Measurements from ENCODE around the gene LDHAL6B.

Gene LDHAL6B

DNA sequence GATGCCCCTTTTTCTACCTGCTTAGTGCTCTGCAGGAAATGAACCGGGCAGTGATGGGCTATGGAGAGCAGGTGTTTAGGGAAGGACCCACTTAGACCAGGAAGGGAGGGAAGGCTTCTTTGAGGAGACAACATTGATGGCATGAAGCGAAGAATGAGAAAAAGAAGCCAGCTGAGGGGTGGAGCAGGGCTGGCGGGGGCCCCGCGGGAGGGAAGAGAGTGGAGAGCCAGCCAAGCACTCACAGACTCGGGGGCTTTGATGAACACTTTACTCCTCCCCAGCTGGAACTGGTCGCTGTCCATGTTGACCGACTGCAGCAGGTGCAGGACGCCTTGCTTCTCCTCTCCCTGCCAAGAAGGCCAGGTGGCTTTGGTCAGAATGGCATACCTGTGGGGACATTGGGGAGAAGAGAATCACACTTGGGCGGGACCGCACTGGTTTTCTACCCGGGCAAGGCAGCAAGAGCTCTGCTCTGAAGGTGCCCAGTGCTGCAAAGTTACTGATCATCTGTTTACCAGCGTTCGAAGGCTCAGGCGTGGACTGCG, 28.4 kb upstream of the LDHAL6B start:
- no peak for DNase-seq

DNA sequence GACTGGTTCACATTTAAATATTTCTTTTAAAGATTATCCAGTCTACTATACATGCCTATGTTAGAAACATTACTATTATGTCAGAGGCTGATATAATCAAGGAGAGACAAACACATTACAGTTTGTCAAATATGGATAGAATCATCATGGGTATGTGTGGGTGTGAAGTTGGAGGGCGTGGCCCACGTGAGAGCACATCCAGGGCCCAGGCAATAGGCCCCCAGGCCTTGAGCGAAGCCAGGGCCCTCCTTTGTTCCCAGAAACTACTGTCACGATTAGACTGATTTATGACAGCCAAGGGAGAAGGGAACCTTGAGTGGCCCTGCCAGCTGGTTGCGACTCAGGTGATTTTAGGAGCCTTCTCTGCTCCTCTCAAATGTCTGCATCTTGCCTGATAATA, 26.9 kb upstream of the LDHAL6B start:
- no peak for DNase-seq

DNA sequence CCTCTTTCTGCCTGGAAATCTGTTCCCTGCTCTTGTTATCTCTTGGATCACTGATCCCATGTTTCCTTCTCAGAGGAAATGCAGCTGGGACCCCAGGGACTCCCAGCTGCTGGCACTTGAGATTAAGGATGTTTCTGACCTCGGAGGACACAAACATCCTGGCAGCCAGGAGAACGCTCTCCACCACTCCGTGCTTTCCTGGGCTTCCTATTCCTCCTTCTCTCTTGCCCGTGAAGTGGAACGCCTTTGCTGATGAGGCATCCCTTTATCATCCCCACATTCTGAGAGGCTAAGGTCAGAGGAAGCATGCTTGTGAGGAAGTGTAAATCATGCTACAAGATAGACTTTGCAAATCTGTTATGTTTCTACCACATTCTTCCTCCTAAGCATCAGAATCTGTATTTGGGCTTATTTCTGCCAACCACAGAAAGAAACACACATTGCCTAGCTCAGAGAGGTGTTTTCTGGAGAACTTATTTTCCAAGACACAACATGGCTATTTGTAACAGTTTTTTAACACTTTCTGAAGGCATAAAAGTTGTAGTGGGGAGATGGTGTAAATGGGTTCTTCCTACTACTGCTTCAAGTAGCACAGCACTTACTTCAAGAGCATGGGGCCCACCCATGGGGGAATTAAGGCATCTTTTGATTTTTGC, 25.6 kb upstream of the LDHAL6B start:
- DNase-seq = no peak

DNA sequence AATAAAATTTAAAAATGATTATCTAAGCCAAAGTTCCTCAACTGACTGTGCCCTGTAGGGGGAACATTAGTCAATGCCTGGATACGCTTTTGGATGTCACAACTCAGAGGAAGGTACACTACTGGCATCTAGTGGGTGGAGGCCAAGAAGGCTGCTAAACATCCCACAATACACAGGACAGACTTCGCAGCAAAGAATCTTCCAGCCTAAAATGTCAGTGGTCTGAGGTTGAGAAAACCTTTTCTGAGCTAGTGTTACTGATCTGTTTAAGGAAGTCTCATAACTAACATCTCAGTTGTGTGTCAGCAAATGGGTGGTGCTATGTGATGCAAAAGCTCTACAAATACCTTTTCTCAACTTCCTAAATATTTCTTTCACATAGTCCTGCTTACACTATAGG, 20.9 kb upstream of the LDHAL6B start:
- no peak for DNase-seq

DNA sequence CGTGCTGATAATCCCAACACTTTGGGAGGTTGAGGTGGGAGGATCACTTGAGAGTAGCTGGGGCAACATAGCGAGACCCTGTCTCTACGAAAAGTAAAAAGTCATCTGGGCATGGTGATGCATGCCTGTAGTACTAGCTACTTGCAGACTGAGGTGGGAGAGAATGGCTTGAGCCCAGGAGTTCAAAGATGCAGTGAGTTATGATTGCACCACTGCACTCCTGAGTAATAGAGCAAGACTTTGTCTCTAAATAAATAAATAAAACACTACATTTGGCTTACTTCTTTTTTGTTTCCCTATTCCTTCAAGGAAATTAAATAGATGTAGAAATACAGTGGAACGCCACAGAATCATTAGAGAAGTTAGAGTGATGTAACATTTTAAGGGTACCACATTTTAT, 20.1 kb upstream of the LDHAL6B start:
- no peak for DNase-seq

DNA sequence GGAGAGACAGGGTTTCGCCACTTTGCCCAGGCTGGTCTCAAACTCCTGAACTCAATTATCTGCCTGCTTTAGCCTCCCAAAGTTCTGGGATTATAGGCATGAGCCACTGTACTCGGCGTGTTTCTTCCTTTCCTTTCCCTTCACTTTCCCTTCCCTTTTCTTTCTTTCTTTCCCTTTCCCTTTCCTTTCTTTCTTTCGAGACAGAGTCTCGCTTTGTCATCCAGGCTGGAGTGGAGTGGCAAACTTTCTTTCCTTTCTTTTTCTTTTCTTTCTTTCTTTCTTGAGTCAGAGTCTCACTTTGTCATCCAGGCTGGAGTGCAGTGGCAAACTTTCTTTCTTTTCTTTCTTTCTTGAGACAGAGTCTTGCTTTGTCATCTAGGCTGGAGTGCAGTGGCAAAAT, 17.4 kb upstream of the LDHAL6B start:
- DNase-seq = no peak

DNA sequence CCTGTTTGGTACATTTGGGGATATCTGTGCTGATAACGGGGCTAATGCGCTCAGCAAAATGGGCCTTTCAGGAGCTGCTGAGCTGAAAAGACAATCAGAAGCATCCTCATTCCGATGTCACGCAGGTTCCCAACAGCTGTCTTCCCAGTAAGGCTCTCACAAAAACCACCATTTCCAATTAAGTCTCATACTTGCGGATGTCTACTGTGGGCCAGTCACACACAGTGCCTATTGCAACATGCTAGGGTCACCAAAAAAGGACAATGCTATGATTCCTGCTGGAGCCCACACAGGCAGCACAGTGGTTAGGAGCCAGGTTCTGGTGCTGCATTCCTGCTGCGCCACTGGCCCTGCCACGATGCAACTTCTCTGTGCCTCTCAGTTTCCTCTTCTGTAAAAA, 16.4 kb upstream of the LDHAL6B start:
- DNase-seq = no peak

DNA sequence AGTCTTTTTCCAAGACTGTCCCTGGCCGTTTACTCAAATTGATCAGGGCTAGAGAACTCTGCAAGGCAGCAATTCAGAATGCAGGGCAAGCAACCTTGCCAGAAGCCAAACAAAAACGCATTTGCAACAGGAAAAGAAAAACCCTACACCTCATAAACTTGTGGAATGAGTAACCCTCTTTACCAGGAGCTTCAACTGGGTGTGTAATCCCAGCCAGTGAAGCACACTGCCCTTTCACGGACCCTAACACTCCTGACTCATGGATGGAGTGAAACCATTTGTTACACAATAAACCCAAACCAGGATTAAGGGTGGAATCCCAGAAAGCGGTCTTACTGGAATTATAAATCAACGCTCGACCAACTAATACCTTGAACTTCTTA, 14.8 kb upstream of the LDHAL6B start:
- DNase-seq = no peak

DNA sequence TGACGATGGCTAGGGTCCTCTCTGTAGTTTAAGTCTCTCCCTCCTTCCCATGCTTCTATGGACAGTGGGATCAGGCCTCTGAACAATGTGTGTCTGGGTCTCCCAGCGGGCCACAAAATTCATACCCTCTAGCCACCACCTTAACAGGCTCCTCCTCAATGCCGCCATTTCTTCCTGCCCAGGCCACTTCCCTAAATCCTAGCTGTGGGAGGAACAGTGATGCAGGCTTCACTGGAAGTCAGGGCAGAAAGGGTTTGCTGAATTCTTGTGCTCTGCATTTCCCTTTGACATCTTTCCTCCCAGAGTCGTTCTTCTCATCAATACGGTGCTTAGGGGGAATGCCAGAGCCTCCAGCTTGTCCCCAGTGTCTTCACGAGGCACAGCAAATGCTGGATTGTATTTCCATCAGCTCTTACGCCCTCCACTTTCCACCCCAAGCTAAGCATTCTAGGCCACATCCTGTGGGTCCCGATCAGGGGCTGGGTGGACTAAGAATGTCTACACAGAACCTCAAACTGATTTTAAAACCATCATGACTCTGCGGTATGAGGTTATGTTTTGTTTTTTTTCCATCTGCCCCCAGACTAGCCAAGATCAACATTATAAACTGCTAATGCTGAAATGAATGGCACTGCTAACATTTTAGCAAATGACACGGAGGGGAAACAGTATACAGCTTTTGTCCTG, 11.9 kb upstream of the LDHAL6B start:
- no peak for DNase-seq

DNA sequence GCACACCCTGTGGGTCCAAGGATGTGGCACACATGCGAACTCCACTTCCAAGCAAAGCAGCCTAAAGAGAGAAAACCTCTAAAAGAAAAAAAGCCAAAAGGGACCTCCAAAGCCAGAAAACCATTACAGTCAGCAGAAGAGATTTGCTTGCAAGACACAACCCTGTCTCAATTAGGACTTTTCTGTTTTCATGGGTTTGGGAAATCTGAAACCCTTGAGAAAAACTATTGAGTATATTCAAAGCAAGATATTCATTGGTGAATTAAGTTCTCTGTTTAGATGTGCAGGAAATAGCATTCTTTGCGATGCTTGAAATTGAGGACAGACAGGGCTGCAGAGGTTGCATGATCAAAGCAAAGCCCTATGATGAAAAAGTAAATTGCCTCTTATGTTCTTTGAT, 10.2 kb upstream of the LDHAL6B start:
- no peak for DNase-seq

DNA sequence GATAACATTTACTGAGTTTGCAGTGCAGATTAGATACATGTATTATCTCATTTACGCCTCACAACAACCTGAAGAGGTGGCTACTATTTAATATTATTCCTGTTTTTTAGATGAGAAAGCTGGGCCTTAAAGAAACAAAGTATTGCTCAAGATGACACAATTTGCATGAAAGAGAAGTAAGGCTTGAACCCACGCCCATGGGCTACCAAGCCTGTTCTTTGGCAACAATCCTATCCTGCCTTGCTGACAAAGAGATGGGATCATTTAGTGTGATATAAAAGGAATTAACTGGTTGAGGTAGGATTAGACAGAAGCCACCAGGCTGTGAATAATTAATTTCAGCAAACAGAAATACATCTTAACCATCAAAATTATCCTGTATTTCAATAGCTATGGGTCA, 9.2 kb upstream of the LDHAL6B start:
- no peak for DNase-seq

DNA sequence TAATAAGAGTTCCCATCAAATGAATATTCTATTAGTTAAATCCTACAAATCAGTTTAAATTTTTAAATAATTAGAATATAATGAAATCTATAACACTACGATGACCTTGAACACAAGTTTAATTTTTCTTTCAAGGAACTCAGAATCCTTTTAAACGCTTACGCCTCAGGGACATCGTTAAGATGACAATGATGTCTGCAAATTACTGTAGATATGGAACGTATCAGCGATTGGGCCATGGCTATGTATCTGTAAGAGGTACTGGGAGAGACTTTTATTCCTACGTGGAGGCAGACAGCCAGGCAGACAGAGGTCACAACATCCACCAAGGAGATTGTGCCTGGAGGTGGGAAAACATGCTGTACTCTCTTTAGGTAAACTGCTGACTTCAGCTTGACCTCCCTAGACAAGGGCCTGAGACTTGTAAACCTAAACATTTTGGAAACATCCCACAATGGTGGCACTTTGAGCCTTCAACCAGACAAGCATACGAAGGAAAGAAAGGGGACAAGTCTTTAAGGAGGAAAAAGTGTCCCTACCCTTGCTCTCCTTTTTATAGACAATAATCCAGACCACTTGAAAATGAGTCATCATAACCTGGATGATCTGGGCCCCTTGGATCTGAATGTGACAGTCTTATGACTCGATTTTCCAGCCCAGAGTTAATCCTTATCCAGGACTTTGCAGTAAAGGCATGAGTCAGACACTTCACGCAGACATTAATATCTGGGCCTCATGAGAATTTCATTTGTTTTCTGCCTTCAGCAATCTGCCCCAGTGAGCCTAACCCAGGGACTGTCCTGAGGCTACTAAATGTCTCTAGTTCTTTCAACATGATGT, 6.8 kb upstream of the LDHAL6B start:
- no peak for DNase-seq

DNA sequence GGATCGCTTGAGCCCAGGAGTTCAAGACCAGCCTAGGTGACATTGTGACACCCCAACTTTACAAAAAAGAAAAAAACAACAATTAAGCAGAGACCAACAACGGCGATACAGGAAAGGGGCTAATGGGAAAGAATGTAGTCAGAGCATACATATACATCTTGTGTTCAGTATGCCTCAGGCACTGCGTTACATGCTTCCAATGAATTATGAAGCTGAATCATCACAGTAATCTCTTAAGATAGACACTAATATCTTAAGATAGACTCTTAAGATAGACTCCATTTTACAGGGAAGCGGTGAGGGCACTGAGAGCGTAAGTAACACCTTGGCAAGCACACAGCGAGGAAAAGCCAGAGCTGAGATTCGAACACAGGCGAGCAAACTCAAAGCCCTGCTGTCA, 6.1 kb upstream of the LDHAL6B start:
- DNase-seq = no peak

DNA sequence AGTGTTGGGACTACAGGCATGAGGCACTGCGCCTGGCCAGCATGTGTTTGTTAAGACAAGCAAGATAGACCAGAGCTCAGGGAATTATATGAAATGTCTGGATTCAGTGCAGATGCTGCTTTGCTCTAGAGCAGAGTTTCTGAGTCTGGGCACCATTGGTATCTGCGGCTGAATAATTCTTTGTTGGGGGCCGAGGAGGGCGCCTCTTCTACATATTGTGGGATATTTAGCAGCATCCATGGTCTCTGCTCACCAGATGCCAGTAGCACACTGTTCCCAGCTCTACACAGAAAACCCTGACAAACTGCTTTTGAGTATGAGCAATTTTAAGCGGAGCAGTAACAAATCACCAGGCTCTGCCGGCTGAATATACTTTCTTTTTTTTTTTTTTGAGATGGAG, 3.6 kb upstream of the LDHAL6B start:
- no peak for DNase-seq

DNA sequence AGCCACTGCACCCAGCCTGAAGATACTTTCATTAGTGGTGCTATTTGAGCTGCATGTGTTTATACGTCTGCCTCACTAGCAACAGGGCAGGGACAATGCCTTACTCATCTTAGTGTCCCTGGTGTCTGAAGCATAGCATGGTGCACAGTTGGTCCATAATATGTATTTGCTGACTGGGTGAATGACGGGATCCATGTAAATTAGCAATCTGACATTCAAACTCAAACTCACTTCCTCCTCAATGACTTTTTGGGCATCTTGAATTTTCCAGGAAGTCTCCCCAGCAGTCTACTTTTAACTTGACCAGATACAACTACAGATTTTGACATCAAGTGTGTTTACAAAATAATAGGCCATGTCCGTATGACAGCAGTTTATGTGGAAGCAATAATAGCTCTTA, 3.0 kb upstream of the LDHAL6B start:
- no peak for DNase-seq

DNA sequence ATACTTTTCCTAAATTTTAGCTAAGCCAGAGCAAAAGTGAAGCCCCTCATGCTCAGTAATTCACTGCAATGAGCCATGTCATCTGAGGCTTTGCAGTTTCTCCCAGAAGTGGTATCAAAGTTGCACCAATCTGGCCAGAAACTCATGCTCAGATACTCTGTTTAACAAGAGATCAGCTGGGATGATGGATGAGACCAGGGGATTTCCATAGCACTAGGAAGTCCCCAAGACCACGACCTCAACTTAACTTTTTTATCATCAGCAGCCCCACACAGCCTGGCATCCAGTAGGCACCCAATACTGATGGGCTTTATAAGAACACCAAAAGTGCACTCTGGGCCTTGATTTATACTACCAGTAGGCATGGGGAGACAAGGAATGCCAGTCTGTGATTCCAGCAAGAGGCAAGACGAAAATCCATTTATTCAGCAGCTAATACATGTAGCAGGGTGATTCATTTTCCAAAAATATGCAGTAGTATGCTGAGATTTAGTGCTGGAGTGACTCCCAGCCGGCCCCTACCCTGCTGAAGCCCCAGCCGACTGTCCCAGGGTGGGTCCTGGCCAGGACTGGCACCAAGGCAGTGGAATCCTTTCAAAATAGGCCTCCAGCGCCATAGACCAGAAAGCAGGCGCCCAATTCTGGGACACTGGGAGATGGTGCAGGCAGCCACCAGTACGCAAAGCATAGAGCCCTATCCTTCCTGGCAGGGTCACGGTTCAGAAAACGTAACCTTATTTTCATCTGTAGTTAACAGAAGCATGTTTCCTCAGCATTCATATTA, 612 bp upstream of the LDHAL6B start:
- no peak for DNase-seq

DNA sequence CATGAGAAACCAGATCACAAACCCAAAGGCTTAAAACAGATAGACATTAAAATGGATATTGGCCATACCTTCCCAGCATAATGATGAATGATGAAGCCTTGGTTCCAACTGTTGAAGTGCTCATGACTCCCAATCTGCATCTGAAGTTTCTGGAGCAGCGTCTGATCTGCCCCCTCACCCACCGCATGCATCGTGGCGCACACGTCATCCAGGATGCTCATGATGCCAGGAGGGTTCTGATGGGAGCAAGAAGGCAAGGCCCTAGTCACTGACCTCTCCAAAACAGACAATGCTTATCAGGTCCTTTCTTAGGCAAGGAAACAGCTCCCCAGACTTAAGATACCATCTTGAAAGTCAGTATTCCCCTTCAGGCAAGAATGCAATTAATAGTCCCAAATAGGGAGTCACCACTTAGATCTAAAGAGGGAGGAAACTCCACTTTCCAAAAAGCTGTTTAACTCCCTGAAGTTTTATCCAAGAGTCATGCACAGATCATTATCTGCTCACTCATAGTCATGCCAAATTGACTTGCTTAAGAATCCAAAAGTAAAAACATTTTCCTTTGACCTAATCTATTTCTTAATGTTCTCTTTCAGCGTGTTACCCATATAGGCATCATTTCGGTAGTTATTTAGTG, 2.1 kb downstream of the LDHAL6B start:
- no peak for DNase-seq

DNA sequence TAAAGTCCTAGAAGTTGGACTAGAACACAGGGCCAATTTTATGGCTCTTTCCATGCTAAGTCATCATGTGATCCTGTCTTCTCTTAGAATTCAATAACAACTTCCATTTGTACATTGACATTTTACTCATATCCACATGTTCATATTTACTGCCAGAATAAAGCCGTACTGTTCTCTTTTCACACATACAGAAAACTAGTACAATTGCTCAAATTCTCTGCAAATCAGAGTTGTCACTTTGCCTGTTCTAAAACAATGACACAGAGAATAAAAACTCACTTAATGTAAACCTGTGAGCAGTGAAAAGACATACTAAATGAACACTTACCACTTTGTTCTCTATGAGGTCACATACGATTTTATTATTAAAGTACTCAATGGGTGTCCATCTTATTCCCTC, 3.5 kb downstream of the LDHAL6B start:
- no peak for DNase-seq

DNA sequence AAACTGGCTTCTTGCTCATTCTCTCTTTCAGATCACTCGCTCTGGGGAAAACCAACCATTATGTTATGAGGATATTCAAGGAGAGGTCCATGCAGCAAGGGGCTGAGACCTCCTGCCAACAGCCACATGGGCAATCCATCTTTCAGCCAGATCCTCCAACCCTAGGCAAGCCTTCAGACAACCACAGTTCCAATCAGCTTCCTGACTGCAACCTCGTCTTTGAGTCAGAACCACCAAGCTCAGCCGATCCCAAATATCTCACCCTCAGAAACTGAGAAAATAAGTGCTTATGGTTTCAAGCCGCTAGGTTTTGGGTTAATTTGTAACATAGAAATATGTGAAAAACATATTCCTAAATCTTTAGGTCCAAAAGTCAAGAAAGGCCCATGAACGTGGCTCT, 10.3 kb downstream of the LDHAL6B start:
- no peak for DNase-seq

DNA sequence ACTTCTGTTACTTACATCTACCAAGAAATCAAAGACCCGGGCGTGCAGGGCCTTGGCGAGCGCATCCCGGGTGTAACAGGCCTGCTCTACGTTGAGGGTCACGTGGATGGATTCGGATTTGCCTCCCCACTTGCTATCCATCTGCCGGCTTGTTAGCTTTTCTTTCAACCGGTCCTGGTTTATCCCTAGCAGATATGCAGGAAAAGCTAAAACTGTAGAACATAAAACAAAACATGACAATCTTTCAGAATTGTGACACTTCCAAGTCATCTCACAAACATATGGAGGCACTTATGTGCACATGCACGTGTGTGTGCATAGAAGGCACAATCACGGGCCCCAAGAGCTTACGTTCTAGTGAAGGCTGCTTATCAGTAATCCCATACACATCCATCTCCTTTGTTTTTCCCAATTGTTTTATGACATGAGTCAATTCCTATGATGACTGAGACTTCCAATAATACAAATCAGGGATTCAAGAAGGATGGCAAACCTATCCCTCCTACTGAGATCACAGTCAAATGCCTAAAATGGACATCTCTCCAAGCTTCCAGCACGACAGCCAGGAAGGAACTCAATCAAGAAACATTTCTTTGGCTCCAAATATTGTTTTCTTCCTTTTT, 11.3 kb downstream of the LDHAL6B start:
- DNase-seq = no peak

DNA sequence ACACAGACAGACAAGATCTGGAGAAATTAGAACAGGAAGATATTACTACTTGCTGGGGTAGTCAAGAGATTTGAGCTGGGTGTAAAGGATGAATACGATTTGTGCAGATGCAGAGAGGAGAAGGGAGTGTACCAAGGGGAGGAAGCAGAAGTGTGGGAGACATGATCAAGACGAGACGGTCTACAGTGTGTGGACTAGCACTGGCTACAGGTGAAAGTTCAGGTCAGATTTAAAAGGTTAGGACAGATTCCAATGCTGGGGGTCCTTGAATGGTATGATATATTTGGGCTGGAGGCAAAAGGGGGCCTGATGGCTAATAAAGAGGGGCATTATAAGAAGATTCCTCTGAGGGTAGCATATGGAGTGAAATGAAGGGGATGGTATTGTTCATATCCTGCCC, 12.1 kb downstream of the LDHAL6B start:
- DNase-seq = no peak

Data from activated T-cell treated with anti-CD3 and anti-CD28 coated beads, Interleukin-2, amount 50 U/mL, for 1 hour (primary cell).